ENCODE measurements around the gene RYR3. TPM values are rescaled to one million over a fixed set of nuclear protein-coding genes. Genes with fewer than 3 reads are reported as not detected.
A peak's percentile ranks its signal among the peaks of the same experiment; 100 is the strongest.

Gene RYR3
- total RNA-seq (2014; rRNA removed; shearing (Covaris generic)): 0.06 TPM in 1 of 2 replicates, not detected in the other
- total RNA-seq (2022): 0.32 and 0.33 TPM in 2 replicates
- percentile 13 among the genes with signal in this experiment for Bru-seq, nascent RNA
- BruChase-seq, experiment 1, labeled RNA remaining after a 6-hour chase: percentile 17 among the genes with signal in this experiment
- BruChase-seq, experiment 2, labeled RNA remaining after a 2-hour chase: percentile 12 among the genes with signal in this experiment
- long read RNA-seq: 0 reads

DNA sequence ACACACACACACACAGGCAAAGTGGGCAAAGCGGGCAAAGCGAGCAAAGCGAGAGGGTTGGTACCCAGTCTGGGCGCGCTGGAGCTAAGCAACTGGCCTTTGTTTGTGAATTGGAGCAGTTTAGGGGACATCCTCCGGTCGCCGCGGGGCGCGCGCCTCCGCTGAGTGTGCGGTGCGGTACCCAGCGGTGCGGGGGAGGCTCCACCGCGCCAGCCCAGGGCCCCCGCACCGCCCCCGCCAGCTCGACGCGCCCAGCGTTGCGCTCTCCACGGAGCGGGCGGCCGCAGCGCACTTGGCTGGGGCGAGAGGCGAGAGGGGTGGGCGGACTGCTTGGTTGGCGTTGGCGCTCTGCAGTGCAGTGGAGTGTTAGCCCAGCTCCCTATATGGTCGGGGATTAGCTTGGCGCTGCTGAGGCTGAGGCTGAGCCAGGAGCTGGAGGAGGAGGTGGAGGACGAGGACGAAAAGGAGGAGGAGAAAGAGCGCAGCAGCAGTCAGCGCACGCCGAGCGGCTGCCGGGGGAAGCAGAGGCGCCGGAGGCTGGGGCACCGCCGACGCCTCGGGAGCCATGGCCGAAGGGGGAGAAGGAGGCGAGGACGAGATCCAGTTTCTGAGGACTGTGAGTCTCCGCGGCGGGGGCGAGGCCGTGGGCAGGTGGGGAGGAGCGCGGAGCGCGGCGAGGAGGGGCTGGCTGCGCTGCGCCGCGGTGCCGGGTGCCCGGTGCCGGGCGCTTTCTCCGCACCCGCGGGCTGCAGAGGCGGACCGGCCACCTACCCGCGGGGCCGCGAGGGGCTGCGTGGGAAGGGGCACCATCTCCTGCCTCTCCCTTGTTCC, at the start of gene RYR3:
Gene RYR3 (plus strand): TSS at position 487 of the 831 bp plus-strand sequence. CDS start 79 bp downstream, at position 566.
- no TSS peak for BruUV-seq (replicated peaks)
- H2AFZ ChIP-seq (ENCODE audit: low read length): no peak within 1 kb of the TSS
- ChIA-PET POLR2A (interaction anchor here (0.7 kb wide), 1 partner anchor 10 kb away, joined by 5 read pairs; no protein-coding TSS in a partner anchor), CTCF (ENCODE audit: unreplicated experiment) (no interaction called here)
- H3K9me2 ChIP-seq (ENCODE audit: insufficient read depth, low read length): no peaks in the 10 kb centered on the region
- H3K27ac ChIP-seq (ENCODE audit: low read depth, low read length, poor library complexity, severe bottlenecking): no peak within 1 kb of the TSS
- H3K79me2 ChIP-seq (ENCODE audit: insufficient read depth, low read depth, low read length): no peaks in the 10 kb centered on the region
- intact Hi-C loops (cut with micrococcal nuclease; ENCODE audit: unreplicated experiment): no loop called here
- H3K4me3 ChIP-seq (ENCODE audit: low read depth, low read length, poor library complexity, severe bottlenecking): no peak within 1 kb of the TSS
- H3K4me2 ChIP-seq (ENCODE audit: low read length): no peak within 1 kb of the TSS
- DNase-seq (ENCODE audit: low spot score): no peak
- no peaks in the 10 kb centered on the region for H3K36me3 ChIP-seq (ENCODE audit: insufficient read depth, low read length)
- H3K9me3 ChIP-seq (ENCODE audit: low read length): no peaks in the 10 kb centered on the region
- peaks cover 7% of the 10 kb centered on the region for H3K4me1 ChIP-seq (ENCODE audit: insufficient read depth, low read length, poor library complexity, severe bottlenecking)
- no peak for TF ChIP-seq EZH2phosphoT487 (IDR thresholded peaks at IDR 0.05; ENCODE audit: borderline replicate concordance, low read depth, low read length)
- TF ChIP-seq, protein P1, sequence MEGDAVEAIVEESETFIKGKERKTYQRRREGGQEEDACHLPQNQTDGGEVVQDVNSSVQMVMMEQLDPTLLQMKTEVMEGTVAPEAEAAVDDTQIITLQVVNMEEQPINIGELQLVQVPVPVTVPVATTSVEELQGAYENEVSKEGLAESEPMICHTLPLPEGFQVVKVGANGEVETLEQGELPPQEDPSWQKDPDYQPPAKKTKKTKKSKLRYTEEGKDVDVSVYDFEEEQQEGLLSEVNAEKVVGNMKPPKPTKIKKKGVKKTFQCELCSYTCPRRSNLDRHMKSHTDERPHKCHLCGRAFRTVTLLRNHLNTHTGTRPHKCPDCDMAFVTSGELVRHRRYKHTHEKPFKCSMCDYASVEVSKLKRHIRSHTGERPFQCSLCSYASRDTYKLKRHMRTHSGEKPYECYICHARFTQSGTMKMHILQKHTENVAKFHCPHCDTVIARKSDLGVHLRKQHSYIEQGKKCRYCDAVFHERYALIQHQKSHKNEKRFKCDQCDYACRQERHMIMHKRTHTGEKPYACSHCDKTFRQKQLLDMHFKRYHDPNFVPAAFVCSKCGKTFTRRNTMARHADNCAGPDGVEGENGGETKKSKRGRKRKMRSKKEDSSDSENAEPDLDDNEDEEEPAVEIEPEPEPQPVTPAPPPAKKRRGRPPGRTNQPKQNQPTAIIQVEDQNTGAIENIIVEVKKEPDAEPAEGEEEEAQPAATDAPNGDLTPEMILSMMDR (conservative IDR thresholded peaks at IDR 0.05; ENCODE audit: low read length): no peak
- no peaks in the 10 kb centered on the region for H4K20me1 ChIP-seq (ENCODE audit: insufficient read depth, low read length)

DNA sequence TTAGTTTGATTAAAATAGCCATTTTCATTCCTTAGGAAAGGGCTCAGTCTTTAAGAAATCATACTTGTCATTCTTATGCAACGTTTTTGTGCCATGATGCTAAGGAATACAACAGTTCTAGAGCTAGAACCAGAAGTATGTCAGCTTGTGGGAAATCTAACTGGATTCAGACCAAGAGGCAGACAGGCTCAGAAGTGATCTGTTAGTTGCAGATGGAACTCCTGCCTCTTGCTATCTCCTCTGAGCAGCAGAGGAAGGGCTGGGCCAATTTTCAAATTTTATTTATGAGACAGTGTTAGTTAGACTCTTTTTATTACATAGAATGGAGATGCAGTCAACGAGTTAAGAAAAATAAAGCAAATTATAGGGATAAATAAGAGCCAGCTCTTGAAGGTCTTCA, 48.5 kb upstream of the RYR3 start:
- no peak for DNase-seq (ENCODE audit: low spot score)
- POLR2A ChIA-PET: no interaction called here

More for the DNA sequence above, 48.5 kb upstream of the RYR3 start:
- Histone ChIP-seq H3K27ac (ENCODE audit: low read depth, low read length, poor library complexity, severe bottlenecking) (no peak overlapping the region), H3K4me2 (ENCODE audit: low read length) (no peak overlapping the region), H3K9me3 (ENCODE audit: low read length) (no peaks in the 10 kb centered on the region), H3K9me2 (ENCODE audit: insufficient read depth, low read length) (no peaks in the 10 kb centered on the region), H3K4me3 (ENCODE audit: low read depth, low read length, poor library complexity, severe bottlenecking) (no peak overlapping the region), H3K36me3 (ENCODE audit: insufficient read depth, low read length) (no peaks in the 10 kb centered on the region), H3K79me2 (ENCODE audit: insufficient read depth, low read depth, low read length) (no peaks in the 10 kb centered on the region), H3K4me1 (ENCODE audit: insufficient read depth, low read length, poor library complexity, severe bottlenecking) (no peaks in the 10 kb centered on the region), H4K20me1 (ENCODE audit: insufficient read depth, low read length) (no peaks in the 10 kb centered on the region), H2AFZ (ENCODE audit: low read length) (no peak overlapping the region)
- CTCF ChIA-PET (ENCODE audit: unreplicated experiment): no interaction called here
- TF ChIP-seq, protein P1 (conservative IDR thresholded peaks at IDR 0.05; ENCODE audit: low read length): no peak
- TF ChIP-seq EZH2phosphoT487 (IDR thresholded peaks at IDR 0.05; ENCODE audit: borderline replicate concordance, low read depth, low read length): no peak
- intact Hi-C loops (cut with micrococcal nuclease; ENCODE audit: unreplicated experiment): no loop called here
- BruUV-seq (replicated peaks): no TSS peak

All from OCI-LY7 (cell line).